Stimulated activated CD4-positive, alpha-beta T cell treated with anti-CD3 and anti-CD28 coated beads, TNF-alpha, amount 100 ng/mL, for 48 hours (primary cell): Measurements from ENCODE around the gene CDX1.

Experiments
- DNase-seq, 3 donors: peaks; one replicate each; pipeline ENCODE4 v3.0.0-alpha.2; 2020; ENCODE audit warnings: low read depth in 3 of 3

CDX1 gene

GRCh38 chr5:150183436-150183835 is 16.9 kb downstream of the CDX1 start:
- no peak for DNase-seq

GRCh38 chr5:150184006-150184405 is 17.4 kb downstream of the CDX1 start:
- no peak for DNase-seq

- DNase-seq, result no peak
Observed at GRCh38 chr5:150184990-150185912, 18.7 kb downstream of the CDX1 start.

GRCh38 chr5:150186137-150186536 is 19.6 kb downstream of the CDX1 start:
- DNase-seq, result no peak

GRCh38 chr5:150186897-150187296 is 20.3 kb downstream of the CDX1 start:
- DNase-seq, result no peak

DNA sequence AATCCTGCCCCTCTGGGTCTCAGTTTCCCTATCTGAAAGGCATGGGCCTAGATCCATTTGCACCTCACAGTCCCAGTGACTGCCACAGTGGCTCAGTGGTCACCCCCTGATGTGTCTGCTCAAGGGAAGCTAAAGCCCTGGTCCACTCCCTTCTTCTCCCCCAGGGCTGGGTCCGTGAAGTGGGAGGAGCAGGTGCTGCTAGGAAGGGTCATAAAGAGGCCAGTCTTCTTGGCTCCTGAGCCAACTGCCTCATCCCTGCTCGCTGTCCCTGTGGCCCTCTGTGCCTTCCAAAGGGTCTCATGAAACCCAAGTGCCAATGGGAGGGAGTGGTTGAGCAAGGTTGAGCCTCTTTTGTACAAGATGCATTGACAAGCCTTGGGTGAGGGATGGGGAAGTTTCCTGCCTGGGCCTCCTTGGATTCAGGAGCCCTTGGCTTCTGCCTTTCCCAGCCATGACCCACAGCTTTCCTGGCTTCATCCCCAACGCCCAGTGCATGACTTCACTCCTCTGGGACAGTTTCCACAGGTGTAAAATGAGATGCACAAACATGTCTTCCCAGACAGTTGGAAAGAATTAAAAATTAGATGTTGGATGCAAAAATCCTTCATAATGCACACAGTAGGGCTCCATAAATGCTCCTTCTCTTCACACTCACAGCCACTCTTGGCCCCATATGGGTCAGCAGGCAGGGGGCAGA is 21.7 kb downstream of the CDX1 start:
- DNase-seq, result no peak

DNA sequence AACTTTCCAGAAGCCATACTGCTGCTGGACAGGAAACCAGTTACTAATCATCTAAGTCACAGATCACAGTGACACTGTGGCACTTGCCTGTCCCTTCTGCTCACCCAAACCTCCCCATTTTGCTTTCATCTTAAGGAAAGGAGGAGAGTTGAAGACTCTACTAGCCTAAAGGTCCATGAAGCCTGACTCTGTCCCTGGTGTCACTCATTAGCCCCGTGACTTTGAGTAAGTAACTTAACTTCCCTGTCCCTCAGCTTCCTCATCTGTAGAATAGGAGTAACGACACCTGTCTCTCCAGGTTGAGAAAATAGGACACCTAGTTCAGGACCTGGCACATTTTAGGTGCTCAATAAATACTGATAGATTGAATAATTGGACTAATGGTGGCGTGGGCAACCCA is 22.7 kb downstream of the CDX1 start:
- no peak for DNase-seq

DNA sequence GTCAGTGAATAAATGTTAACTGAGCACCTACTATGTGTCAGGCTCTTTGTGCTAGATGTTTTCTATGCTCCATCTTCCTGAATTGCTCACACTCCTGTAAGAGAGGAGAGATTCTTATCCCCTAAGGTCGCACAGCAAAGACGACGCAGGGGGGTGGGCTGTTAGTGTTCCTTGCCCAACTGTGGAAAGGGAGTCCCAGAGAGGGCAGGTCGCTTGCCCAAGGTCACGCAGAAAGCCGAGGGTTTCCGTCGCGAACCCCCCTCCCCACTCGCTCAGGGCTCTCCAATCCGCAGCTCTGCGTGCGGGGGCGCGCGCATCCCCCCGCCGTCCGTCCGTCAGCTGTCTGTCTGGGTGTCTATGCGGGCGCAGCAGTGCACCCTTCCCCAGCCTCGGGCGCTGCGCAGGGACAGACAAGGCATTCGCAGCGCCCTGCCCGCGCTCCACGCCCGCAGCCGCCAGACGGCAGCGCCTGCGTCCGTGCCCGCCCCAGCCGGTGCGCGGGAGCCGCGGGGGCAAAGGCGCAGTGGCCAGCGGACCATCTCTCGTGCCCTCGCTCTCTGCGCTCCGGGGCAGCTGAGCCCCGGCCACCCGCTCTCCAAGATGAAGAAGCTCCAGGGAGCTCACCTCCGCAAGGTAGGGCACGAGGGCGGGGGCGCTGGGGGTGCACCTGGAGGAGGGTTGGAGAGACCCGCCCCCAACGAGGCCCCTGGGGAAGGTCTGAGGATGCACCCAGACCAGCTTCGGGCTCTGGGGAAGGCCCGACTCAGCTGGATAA is 23.3 kb downstream of the CDX1 start, which contains the start of gene SLC6A7:
Gene SLC6A7, plus strand, starts transcription at position 335 of the 775 bp plus-strand sequence. Its CDS starts 266 bp downstream, at position 601.
- no peak for DNase-seq

DNA sequence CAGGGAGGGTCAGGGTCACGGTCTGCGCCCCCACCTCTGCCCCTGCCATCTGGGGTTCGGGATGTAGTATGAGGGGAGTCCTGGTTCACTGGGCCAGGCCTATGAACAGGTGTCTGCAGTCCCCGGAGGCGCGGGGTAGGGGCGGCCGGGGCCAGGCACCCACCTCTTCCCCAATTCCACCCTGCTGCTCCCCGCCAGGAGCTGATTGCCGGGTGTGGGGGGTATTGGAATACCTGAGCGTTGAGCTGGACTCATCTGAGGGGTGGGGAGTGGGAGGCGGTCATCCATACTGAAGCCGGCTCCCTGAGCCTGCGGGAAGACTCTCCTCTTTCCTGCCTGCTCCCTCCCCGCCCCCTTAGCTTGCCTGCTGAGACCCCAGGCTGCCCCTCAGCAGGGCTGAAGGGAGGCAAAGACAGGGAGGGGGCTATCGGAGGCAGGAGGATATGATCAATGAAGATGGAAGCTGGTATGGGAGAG is 24.0 kb downstream of the CDX1 start:
- DNase-seq, result no peak

DNA sequence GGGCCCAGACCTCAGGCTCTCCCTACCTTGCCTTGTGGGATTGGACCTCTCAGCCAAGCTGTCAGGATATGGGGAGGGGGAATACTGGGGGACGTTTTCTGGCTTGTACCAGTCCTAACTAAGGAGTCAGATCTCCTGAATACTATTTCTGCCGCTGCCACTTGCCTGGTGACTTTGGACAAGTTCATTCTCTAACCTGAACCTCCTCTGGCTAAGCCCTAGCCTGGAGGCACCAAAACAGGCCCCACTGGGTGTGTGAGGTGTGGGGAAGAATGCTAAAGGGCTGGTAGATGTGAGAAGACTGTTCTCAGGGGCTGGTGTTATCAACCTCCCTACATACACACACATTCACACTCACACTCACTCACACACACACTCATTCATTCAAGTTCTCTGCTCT is 24.4 kb downstream of the CDX1 start:
- no peak for DNase-seq

DNA sequence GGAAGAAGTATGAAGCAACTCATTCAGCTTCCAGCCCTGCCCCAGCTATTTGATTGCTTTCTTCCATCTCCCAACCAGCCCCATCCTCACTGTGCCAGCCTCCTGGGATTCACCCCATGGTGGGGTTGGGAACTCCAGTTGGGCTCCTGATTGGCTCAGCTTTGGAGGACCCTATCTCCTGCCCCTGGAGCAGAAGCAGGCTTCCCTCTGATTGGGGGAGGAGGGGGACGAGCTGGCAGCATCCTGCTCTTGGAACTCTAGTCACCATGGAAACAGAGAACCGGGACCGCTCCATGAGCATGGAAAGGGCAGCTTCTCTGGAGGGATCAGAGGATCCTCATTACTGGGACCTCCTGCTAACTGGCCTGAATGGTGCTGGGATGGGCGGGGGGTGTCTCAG is 25.9 kb downstream of the CDX1 start:
- no peak for DNase-seq

- DNase-seq, result no peak
Observed at GRCh38 chr5:150195736-150196485, 29.3 kb downstream of the CDX1 start.

- DNase-seq, result no peak
Observed at GRCh38 chr5:150196514-150196913, 29.9 kb downstream of the CDX1 start.

GRCh38 chr5:150196986-150197385 is 30.4 kb downstream of the CDX1 start:
- DNase-seq, result no peak

GRCh38 chr5:150197476-150197875 is 30.9 kb downstream of the CDX1 start:
- no peak for DNase-seq

DNA sequence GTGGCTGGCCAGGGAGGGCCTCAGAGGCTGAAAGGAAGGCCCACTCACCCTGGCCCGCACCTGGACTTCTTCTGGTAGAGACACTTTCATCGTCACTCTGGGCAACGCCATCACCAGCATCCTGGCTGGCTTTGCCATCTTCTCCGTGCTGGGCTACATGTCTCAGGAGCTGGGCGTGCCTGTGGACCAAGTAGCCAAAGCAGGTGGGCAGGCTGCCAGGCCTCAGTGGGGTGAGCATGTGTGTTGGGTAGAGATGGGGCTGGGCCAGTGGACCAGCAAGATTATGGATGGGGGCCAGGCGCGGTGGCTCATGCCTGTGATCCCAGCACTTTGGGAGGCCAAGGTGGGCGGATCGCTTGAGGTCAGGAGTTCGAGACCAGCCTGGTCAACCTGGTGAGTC is 35.9 kb downstream of the CDX1 start:
- no peak for DNase-seq

DNA sequence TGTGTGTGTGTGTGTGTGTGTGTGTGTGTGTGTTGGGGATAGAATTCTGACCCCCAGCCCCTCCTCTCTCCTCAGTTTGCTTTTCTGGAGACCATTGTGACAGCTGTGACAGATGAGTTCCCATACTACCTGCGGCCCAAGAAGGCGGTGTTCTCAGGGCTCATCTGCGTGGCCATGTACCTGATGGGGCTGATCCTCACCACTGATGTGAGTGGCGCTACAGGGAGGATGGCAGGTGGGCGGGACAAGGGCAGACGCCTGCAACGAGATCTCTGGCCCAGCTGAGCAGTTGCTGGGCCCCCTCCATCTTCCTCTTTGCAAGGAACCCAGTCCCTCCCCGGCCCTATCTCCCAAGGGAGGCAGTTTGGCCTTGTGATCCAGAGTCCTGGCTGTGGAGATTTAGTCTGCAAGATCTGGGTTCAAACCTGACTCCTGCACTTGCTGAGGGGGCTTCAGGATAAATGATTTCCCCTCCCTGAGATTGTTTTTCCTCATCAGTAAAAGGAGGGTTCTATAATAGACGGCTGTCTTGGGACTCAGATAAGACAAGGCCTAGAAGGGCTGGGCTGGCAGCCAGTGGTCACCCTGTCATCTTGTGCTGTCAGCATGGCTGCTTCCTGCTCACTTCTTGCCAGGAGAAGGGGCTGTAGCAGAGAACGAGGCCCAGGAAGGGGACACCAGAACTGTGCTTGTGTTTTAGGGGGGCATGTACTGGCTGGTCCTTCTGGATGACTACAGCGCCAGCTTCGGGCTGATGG is 37.4 kb downstream of the CDX1 start:
- no peak for DNase-seq

- DNase-seq, result no peak
Observed at GRCh38 chr5:150204590-150204960, 38.0 kb downstream of the CDX1 start.

DNA sequence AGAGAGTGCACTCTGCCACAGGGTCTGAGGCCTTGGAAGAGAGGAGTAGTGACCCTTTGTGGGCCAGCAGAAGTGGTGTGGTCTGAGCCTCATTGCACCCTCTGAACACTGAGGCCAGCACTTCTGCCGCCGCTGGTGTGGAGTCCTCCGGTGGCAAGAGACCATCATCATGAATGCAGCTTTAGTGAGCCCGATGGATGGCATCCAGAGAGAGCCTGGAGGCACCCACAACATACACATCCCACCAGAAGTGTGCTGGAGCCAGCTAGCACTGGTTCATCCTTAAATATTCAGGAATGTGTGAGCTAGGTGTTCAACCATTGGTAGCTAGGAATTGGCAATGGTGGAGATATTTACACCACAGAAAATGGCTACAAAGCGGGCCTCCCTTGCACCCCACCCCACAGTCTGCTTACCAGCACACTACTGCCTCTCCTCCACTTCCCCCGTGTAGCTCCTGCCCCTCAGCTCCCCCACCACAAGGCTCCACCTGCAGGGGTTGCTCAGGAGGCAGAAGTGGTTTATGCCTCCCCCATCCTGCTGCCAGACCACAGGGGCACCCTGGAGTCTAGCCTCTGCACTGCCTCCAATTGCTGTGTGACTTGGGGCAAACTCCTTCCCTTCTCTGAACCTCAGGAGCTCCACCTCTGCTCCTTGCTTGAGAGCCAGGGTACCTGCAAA is 39.7 kb downstream of the CDX1 start:
- DNase-seq, result no peak

- no peak for DNase-seq
Observed at GRCh38 chr5:150206779-150207115, 40.2 kb downstream of the CDX1 start.
